Activated CD4-positive, alpha-beta T cell treated with anti-CD3 and anti-CD28 coated beads, Interleukin-2, amount 50 U/mL, for 24 hours (primary cell): ENCODE results near the gene SUFU.

Source experiments
- DNase-seq, 2 donors: peaks; one replicate each; pipeline ENCODE4 v3.0.0-alpha.2; 2020; ENCODE audit warnings: low read depth in 1 of 2, low spot score in 1 of 2

SUFU gene

GRCh38 chr10:102615361-102615760, 111.6 kb downstream of the SUFU start:
- no peak for DNase-seq

GRCh38 chr10:102616066-102616770, 112.4 kb downstream of the SUFU start:
- no peak for DNase-seq

GRCh38 chr10:102617041-102617440, 113.3 kb downstream of the SUFU start:
- DNase-seq: no peak

- DNase-seq: no peak
Measured at GRCh38 chr10:102617816-102618215, 114.0 kb downstream of the SUFU start.

GRCh38 chr10:102619281-102619981, 115.7 kb downstream of the SUFU start:
- DNase-seq: no peak

GRCh38 chr10:102620138-102620590, 116.4 kb downstream of the SUFU start:
- DNase-seq: no peak

GRCh38 chr10:102620591-102621442, 117.0 kb downstream of the SUFU start:
- no peak for DNase-seq

GRCh38 chr10:102621443-102622325, 117.9 kb downstream of the SUFU start:
- no peak for DNase-seq

GRCh38 chr10:102624094-102624493, 120.3 kb downstream of the SUFU start:
- no peak for DNase-seq

GRCh38 chr10:102624751-102625645, 121.2 kb downstream of the SUFU start:
- DNase-seq: no peak

GRCh38 chr10:102626026-102626685, 122.4 kb downstream of the SUFU start:
- DNase-seq: no peak

GRCh38 chr10:102627291-102627735, 123.5 kb downstream of the SUFU start:
- no peak for DNase-seq

- no peak for DNase-seq
Measured at GRCh38 chr10:102627736-102628293, 124.0 kb downstream of the SUFU start.

- DNase-seq: no peak
Measured at GRCh38 chr10:102628451-102628911, 124.7 kb downstream of the SUFU start.

GRCh38 chr10:102629661-102630614, 126.2 kb downstream of the SUFU start:
- no peak for DNase-seq

- no peak for DNase-seq
Measured at GRCh38 chr10:102630663-102631062, 126.9 kb downstream of the SUFU start.
